HepG2 (cell line): Measurements from ENCODE around the gene ECEL1. TPM values are rescaled to one million over a fixed set of nuclear protein-coding genes. Genes with fewer than 3 reads are reported as not detected.
A peak's percentile ranks its signal among the peaks of the same experiment; 100 is the strongest.
"Not testable (repeated sequence)": the region's sequence is repeated elsewhere in the genome, so short reads cannot be mapped to it uniquely, and the experiment has no call there.

Experiments used
- ATAC-seq: fragments of 200-7000 bp; cut with Tn5 transposase; 3 replicates; pipeline ENCODE4 v1.9.1; 2020; ENCODE audit warnings: mild to moderate bottlenecking, moderate library complexity
- BruUV-seq: library from RNA; stranded (reverse); fragments of 400-500 nt; replicated peaks from 2 replicates; lab custom pipeline; 2021; lab: Mats Ljungman, UMichigan
- CTCF ChIA-PET: fragments of 300-600 bp; formaldehyde crosslinking; extraction: SDS; loops from one replicate; lab custom pipeline; 2021; ENCODE audit warnings: low total read pairs, inconsistent platforms, low intra/inter-chr PET ratio; lab: Yijun Ruan, JAX
- POLR2A ChIA-PET: fragments of 350-600 bp; sonication (Branson Sonifier 250); formaldehyde crosslinking; loops from one replicate; lab custom pipeline; 2020; ENCODE audit warnings: antibody characterized with exemption, inconsistent platforms; lab: Yijun Ruan, JAX
- DNase-seq: peaks from one replicate; pipeline ENCODE4 v3.0.0-alpha.2; 2015; ENCODE audit warnings: low spot score
- FAIRE-seq: peaks from 3 replicates; lab custom pipeline; 2011; peaks lifted over from hg19 to GRCh38; lab: Jason Lieb, UNC
- H2AFZ ChIP-seq: one replicate; pipeline ENCODE4 v1.6.1; 2011; ENCODE audit warnings: low read length, inconsistent platforms
- H3K27ac ChIP-seq: fragments of 300-600 bp; 3 replicates; pipeline ENCODE4 v1.8.0; 2011; ENCODE audit warnings: mixed run types, mild to moderate bottlenecking, mixed read lengths, low read length, inconsistent platforms; ENCODE audit not compliant: insufficient read depth; ENCODE audit errors: extremely low read length
- H3K27me3 ChIP-seq, 2 experiments: fragments of 200-600 bp in 1 of 2; 2 replicates in 1 of 2; 3 replicates in 1 of 2; pipeline versions ENCODE4 v1.6.0 to v1.8.0; 2011; ENCODE audit warnings: low read length in 2 of 2, mild to moderate bottlenecking in 2 of 2, moderate library complexity in 2 of 2, inconsistent platforms in 1 of 2; ENCODE audit not compliant: insufficient read depth in 2 of 2, control insufficient read depth in 1 of 2
- H3K36me3 ChIP-seq, 2 experiments: fragments of 200-600 bp in 1 of 2; replicated peaks in 1 of 2; 2 replicates in 1 of 2; 3 replicates in 1 of 2; pipeline versions ENCODE4 v1.5.1 to v1.8.0; 2011; ENCODE audit warnings: low read length in 2 of 2, inconsistent platforms in 1 of 2; ENCODE audit not compliant: insufficient read depth in 2 of 2, control insufficient read depth in 1 of 2
- H3K4me1 ChIP-seq: 2 replicates; pipeline ENCODE4 v1.5.1; 2012; ENCODE audit warnings: low read length, inconsistent platforms; ENCODE audit not compliant: insufficient read depth
- H3K4me2 ChIP-seq: 2 replicates; pipeline ENCODE4 v1.6.0; 2011; ENCODE audit warnings: low read depth, low read length, inconsistent platforms
- H3K4me3 ChIP-seq, 3 experiments: fragments of 200-600 bp in 1 of 3; sonication (generic), shearing (Covaris generic) in 1 of 3; replicated peaks in 1 of 3; 2 replicates each; pipeline ENCODE4 v1.5.1; 2011 to 2016; ENCODE audit warnings: low read length in 3 of 3, inconsistent platforms in 2 of 3, low read depth in 2 of 3, mild to moderate bottlenecking in 2 of 3, control low read depth in 1 of 3, mixed read lengths in 1 of 3; ENCODE audit not compliant: insufficient read depth in 1 of 3
- H3K79me2 ChIP-seq: one replicate; pipeline ENCODE4 v1.6.1; 2011; ENCODE audit warnings: low read length, inconsistent platforms; ENCODE audit not compliant: insufficient read depth
- H3K9ac ChIP-seq: 2 replicates; pipeline ENCODE4 v1.6.0; 2011; ENCODE audit warnings: mild to moderate bottlenecking, low read depth, low read length, inconsistent platforms; ENCODE audit not compliant: insufficient read depth
- H3K9me3 ChIP-seq: 2 replicates; pipeline ENCODE4 v1.5.1; 2012; ENCODE audit warnings: mild to moderate bottlenecking, low read length
- H4K20me1 ChIP-seq: 2 replicates; pipeline ENCODE4 v1.6.0; 2011; ENCODE audit warnings: inconsistent platforms, mild to moderate bottlenecking, low read length, moderate library complexity; ENCODE audit not compliant: insufficient read depth
- BHLHE40 ChIP-seq: IDR thresholded peaks from 2 replicates; pipeline ENCODE4 v1.6.1; 2011; ENCODE audit warnings: low read length, improper control_type of control experiment
- BRD4 ChIP-seq: sonication (generic); formaldehyde crosslinking; IDR thresholded peaks from 2 replicates; pipeline ENCODE4 v1.4.0; 2020; ENCODE audit warnings: missing genetic modification reagents
- CEBPZ ChIP-seq: IDR thresholded peaks from 2 replicates; pipeline ENCODE4 v1.6.1; 2012; ENCODE audit warnings: low read length, improper control_type of control experiment
- GMEB1 ChIP-seq: sonication (generic); formaldehyde crosslinking; IDR thresholded peaks from 2 replicates; pipeline ENCODE4 v1.5.1; 2020; ENCODE audit warnings: missing genetic modification reagents, mild to moderate bottlenecking, borderline replicate concordance
- NFIB ChIP-seq: sonication (generic); formaldehyde crosslinking; IDR thresholded peaks from 2 replicates; pipeline ENCODE4 v1.9.0; 2021; ENCODE audit warnings: missing genetic modification reagents, mild to moderate bottlenecking, borderline replicate concordance
- NFKB2 ChIP-seq: sonication (generic); formaldehyde crosslinking; IDR thresholded peaks from 2 replicates; pipeline ENCODE4 v1.4.0; 2020; ENCODE audit warnings: missing genetic modification reagents, borderline replicate concordance
- POLR2A ChIP-seq, 2 experiments: IDR thresholded peaks; 2 replicates each; pipeline ENCODE4 v1.6.1; 2011; ENCODE audit warnings: low read depth in 2 of 2, low read length in 2 of 2, mild to moderate bottlenecking in 1 of 2, moderate library complexity in 1 of 2; ENCODE audit not compliant: insufficient read depth in 1 of 2
- ZNF549 ChIP-seq: sonication (generic); formaldehyde crosslinking; IDR thresholded peaks from 2 replicates; pipeline ENCODE4 v1.5.0; 2020; ENCODE audit warnings: missing genetic modification reagents
- WGBS: methylation state at CpG from one replicate; pipeline ENCODE4 v1.1.6; 2017; ENCODE audit warnings: low lambda C conversion rate; 5-methylcytosine and 5-hydroxymethylcytosine counted together
- in situ Hi-C: cut with HindIII; loops from 2 replicates; pipeline ENCODE4 v1.10.0; 2017; ENCODE audit warnings: low pct_unique_long_range_greater_than_20kb; ENCODE audit not compliant: extremely low pct_ligation_motif_present
- intact Hi-C: fragments of 100-400 bp; cut with micrococcal nuclease; formaldehyde crosslinking; loops from one replicate; pipeline ENCODE4 v1.10.0; 2022; ENCODE audit not compliant: unreplicated experiment
- polyA plus RNA-seq, 8 experiments: library from polyadenylated mRNA; depleted of rRNA in 3 of 8; stranded (reverse) in 7 of 8; unstranded in 1 of 8; fragments of >200 nt; fragmentation: Illumina TruSeq in 4 of 8; extraction: Trizol in 4 of 8; gene quantifications; 2 replicates each; pipeline versions ENCODE4 v1.2.1 to v1.2.3, GENCODE V29; 2011 to 2016; ENCODE audit warnings: low read depth in 4 of 8, missing spikeins in 1 of 8, mixed read lengths in 1 of 8; ENCODE audit not compliant: insufficient read depth in 1 of 8
- total RNA-seq, 5 experiments: library from RNA; depleted of rRNA; stranded (reverse); fragments of >200 nt; fragmentation: Illumina TruSeq; extraction: Trizol; gene quantifications; 2 replicates each; pipeline ENCODE4 v1.2.3, GENCODE V29; 2016; ENCODE audit warnings: low read depth in 1 of 5

Gene ECEL1
- total and polyA plus RNA-seq, 2 of the 13 experiments (the other 11 are each of a cell fraction or from before 2014, with no cell fraction given), result not detected

GRCh38 chr2:232434091-232434490, 53.5 kb downstream of the ECEL1 start (continued):
- TF ChIP-seq BHLHE40, result no peak
- TF ChIP-seq NFKB2, result no peak
- TF ChIP-seq BRD4 (CRISPR knock-in tag), result no peak
- TF ChIP-seq NFIB, result no peak
- TF ChIP-seq GMEB1 (CRISPR knock-in tag), result no peak
- no peak for TF ChIP-seq POLR2A (IDR thresholded peaks at IDR 0.05; ENCODE audit: insufficient read depth in 1 of 2, low read depth in 2 of 2, low read length in 2 of 2)
- TF ChIP-seq CEBPZ, result no peak
- TF ChIP-seq ZNF549 (CRISPR knock-in tag), result no peak

GRCh38 chr2:232433622-232434021, 54.0 kb downstream of the ECEL1 start:
- H3K4me1 ChIP-seq, H3K79me2 ChIP-seq, H3K4me2 ChIP-seq, H3K4me3 ChIP-seq, H3K36me3 ChIP-seq, H3K9me3 ChIP-seq, H2AFZ ChIP-seq, H3K9ac ChIP-seq, BruUV-seq, in situ Hi-C loops, H4K20me1 ChIP-seq, ATAC-seq, CTCF ChIA-PET, DNase-seq, intact Hi-C loops, H3K27ac ChIP-seq, POLR2A ChIA-PET: not testable (repeated sequence)
- 45% methylated on average over 8 of the region's 9 CpGs for WGBS
- peaks cover 21 to 44% of the 10 kb centered on the region in 2 experiments for H3K27me3 ChIP-seq
- FAIRE-seq, result peak; percentile 48
